Transverse colon (tissue), 4 donors: ENCODE data around the gene PPP2R5B. TPM values are rescaled to one million over a fixed set of nuclear protein-coding genes. Genes with fewer than 3 reads are reported as not detected.

Source experiments
- DNase-seq: peaks from one replicate; pipeline ENCODE4 v3.0.0-alpha.2; 2019
- H3K27ac ChIP-seq, 4 donors: fragments of 200-600 bp; sonication (generic); 2 replicates each; pipeline ENCODE4 v1.5.1; 2016 to 2018; ENCODE audit warnings: inconsistent platforms in 4 of 4
- H3K27me3 ChIP-seq: fragments of 200-600 bp; sonication (generic); 2 replicates; pipeline ENCODE4 v1.5.1; 2017; ENCODE audit warnings: inconsistent platforms
- H3K36me3 ChIP-seq, 4 donors: fragments of 200-600 bp; sonication (generic); 2 replicates each; pipeline ENCODE4 v1.5.1; 2017 to 2019; ENCODE audit warnings: inconsistent platforms in 4 of 4
- H3K4me1 ChIP-seq, 4 donors: fragments of 200-600 bp; sonication (generic); 2 replicates each; pipeline ENCODE4 v1.5.1; 2017 to 2020; ENCODE audit warnings: inconsistent platforms in 4 of 4
- H3K4me3 ChIP-seq, 4 donors: fragments of 200-600 bp; sonication (generic); 1 replicate in 1 of 4; 2 replicates in 3 of 4; pipeline versions ENCODE4 v1.5.1 to v1.6.1; 2017 to 2019; ENCODE audit warnings: inconsistent platforms in 4 of 4
- H3K9me3 ChIP-seq, 2 donors: fragments of 200-600 bp; sonication (generic); 2 replicates each; pipeline ENCODE4 v1.5.1; 2017 to 2019; ENCODE audit warnings: inconsistent platforms in 2 of 2
- EP300 ChIP-seq: sonication (generic); formaldehyde crosslinking; IDR thresholded peaks from one replicate; pipeline ENCODE4 v1.6.1; 2017; ENCODE audit warnings: antibody characterized with exemption, low read depth
- POLR2A ChIP-seq: fragments of 450-650 bp; IDR thresholded peaks from one replicate; pipeline ENCODE4 v1.6.1; 2016; ENCODE audit warnings: antibody characterized with exemption, mild to moderate bottlenecking, moderate library complexity
- POLR2AphosphoS5 ChIP-seq, 3 donors: sonication (generic); formaldehyde crosslinking; IDR thresholded peaks; one replicate each; pipeline ENCODE4 v1.6.1; 2016; ENCODE audit warnings: antibody characterized with exemption in 3 of 3
- WGBS, 2 donors: methylation state at CpG; one replicate each; pipeline ENCODE4 v1.1.5; 2018; ENCODE audit warnings: low coverage in 1 of 2; 5-methylcytosine and 5-hydroxymethylcytosine counted together
- in situ Hi-C, 4 donors: fragments of 200-750 bp; cut with MboI; loops; one replicate each; pipeline versions ENCODE4 v1.15.0 to v1.15.1; 2017; ENCODE audit warnings: low sequenced_read_pairs in 3 of 4, low pct_ligation_motif_present in 1 of 4, low pct_unique_long_range_greater_than_20kb in 1 of 4
- intact Hi-C: fragments of 100-400 bp; cut with DNase I; formaldehyde crosslinking; loops from one replicate; pipeline ENCODE4 v1.15.1; 2023; ENCODE audit warnings: low total_unique reads
- total RNA-seq, 4 donors: library from RNA; depleted of rRNA; stranded (reverse); fragments of >200 nt; gene quantifications; one replicate each; pipeline ENCODE4 v1.1.0, GENCODE V29; 2016
- TF ChIP-seq, protein P1 (sequence below), 5 experiments: fragments of 200-600 bp in 3 of 5; fragments of 450-650 bp in 2 of 5; sonication (generic) in 3 of 5; IDR thresholded peaks; 1 replicate in 2 of 5; 2 replicates in 3 of 5; pipeline ENCODE4 v1.5.1; 2016 to 2017; ENCODE audit warnings: antibody characterized with exemption in 5 of 5, inconsistent platforms in 3 of 5, mild to moderate bottlenecking in 2 of 5, moderate library complexity in 1 of 5

Gene PPP2R5B
- total RNA-seq, 4 donors from 2014 or later: 16.7 to 38.1 (median 26.8) TPM

DNA sequence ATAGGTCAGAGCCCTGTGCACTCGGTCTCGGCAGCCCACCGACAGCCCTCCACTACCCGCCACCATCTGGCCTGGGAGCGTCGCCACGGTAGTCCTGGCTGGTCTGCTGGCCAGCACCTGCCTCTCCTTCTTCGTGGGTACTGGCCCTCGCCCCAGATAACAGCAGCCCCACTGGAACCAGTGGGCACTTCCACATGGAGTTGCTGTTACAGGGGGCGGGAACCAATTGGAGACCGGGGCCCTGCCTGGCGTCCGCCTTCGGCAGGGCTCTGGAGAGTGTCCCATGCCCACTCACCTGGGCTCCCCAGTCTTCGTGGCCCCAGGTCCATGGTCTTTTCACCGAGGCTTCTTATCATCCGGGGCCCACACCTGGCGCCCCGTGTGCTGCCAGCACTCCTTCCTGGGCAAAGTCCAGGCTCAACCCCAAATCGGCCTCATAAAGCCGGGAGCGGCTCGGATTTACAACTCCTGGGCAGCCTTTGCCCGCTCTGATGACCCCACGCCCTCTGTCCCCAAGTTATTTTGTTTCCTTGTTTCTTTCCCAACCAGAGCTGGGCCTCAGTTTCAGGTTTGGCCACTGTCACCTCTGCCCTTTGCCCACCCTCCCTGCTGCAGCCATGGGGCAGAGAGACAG, 33.2 kb upstream of the PPP2R5B start:
- TF ChIP-seq, protein P1, sequence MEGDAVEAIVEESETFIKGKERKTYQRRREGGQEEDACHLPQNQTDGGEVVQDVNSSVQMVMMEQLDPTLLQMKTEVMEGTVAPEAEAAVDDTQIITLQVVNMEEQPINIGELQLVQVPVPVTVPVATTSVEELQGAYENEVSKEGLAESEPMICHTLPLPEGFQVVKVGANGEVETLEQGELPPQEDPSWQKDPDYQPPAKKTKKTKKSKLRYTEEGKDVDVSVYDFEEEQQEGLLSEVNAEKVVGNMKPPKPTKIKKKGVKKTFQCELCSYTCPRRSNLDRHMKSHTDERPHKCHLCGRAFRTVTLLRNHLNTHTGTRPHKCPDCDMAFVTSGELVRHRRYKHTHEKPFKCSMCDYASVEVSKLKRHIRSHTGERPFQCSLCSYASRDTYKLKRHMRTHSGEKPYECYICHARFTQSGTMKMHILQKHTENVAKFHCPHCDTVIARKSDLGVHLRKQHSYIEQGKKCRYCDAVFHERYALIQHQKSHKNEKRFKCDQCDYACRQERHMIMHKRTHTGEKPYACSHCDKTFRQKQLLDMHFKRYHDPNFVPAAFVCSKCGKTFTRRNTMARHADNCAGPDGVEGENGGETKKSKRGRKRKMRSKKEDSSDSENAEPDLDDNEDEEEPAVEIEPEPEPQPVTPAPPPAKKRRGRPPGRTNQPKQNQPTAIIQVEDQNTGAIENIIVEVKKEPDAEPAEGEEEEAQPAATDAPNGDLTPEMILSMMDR (IDR thresholded peaks at IDR 0.05): no peak
- TF ChIP-seq POLR2AphosphoS5 (IDR thresholded peaks at IDR 0.05): peak in 2 of 3 donors; percentile 73 to 85
- peak; percentile 72 for TF ChIP-seq POLR2A
- TF ChIP-seq EP300: peak; percentile 80
- Histone ChIP-seq H3K27me3 (no peaks in the 10 kb centered on the region), H3K4me3 (peak overlapping the region; percentile 21 to 72 (median 60)), H3K4me1 (peaks cover 20 to 38% (median 24%) of the 10 kb centered on the region in 4 donors), H3K9me3 (no peaks in the 10 kb centered on the region), H3K36me3 (peaks cover 0 to 3% (median 0%) of the 10 kb centered on the region in 4 donors), H3K27ac (peak overlapping the region; percentile 88 to 96 (median 94))
- in situ Hi-C loops: loop anchor here in 3 of 4 donors (5.0 to 10.0 kb wide), 2 partner anchors 44 to 47 kb away; partner anchors contain the start of gene CDC42BPG (in 1 of the 3)
- peak; percentile 87 for DNase-seq
- intact Hi-C loops: no loop called here
- 37 to 68% methylated on average over 6 to 25 of the region's 25 CpGs for WGBS, 2 donors

DNA sequence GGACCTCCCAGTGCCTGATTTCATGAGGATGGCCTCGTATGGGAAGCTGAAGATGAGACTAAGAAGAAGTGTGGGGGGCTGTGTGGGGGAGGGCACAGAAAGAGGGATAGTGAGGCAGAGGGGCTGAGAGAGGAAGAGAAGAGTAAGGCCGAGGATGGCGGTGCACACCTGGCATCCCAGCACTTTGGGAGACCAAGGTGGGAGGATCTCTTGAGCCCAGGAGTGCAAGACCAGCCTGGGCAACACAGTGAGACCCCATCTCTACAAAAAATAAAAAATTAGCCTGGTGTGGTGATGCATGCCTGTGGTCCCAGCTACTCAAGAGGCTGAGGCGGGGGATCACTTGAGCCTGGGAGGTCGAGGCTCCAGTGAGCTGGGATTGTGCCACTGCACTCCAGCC, 32.6 kb upstream of the PPP2R5B start:
- in situ Hi-C loops: loop anchor here in 3 of 4 donors (5.0 to 10.0 kb wide), 2 partner anchors 45 to 47 kb away; partner anchors contain the start of gene CDC42BPG (in 1 of the 3)
- intact Hi-C loops: no loop called here
- Histone ChIP-seq H3K4me3 (peak overlapping the region; percentile 21 to 72 (median 60)), H3K9me3 (no peaks in the 10 kb centered on the region), H3K27ac (peak overlapping the region; percentile 88 to 96 (median 94)), H3K4me1 (peaks cover 20 to 37% (median 24%) of the 10 kb centered on the region in 4 donors), H3K36me3 (peaks cover 0 to 3% (median 0%) of the 10 kb centered on the region in 4 donors), H3K27me3 (no peaks in the 10 kb centered on the region)
- TF ChIP-seq, protein P1 (IDR thresholded peaks at IDR 0.05): no peak
- TF ChIP-seq EP300 (no peak), POLR2AphosphoS5 (IDR thresholded peaks at IDR 0.05) (no peak), POLR2A (no peak)
- WGBS, 2 donors: 0 to 47% methylated on average over 1 to 5 of the region's 5 CpGs
- no peak for DNase-seq

DNA sequence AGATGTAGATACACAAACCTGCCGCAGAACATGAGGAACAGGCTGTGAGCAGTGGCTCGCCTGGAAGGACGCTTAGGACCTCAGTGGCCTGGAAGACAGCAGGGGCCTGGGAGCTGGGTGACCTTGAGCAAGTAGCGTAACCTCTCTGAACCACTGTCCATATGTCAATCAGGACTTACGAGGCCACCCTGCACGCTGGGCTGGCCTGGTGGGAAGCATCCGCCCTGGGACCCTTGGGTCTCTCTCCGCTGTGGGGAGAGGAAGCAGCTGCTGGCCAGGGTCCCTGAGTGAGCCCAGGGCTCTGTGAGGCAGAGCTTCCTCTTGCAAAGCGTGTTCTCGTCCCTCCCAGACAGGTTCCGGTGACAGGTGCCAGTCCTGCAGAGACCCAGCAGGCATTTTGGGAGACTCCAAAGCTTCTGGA, 32.1 kb upstream of the PPP2R5B start:
- 37 to 39% methylated on average over 2 to 11 of the region's 11 CpGs for WGBS, 2 donors
- DNase-seq: peak; percentile 39
- peak overlapping the region; percentile 21 to 72 (median 60) for H3K4me3 ChIP-seq
- peaks cover 0 to 4% (median 2%) of the 10 kb centered on the region in 4 donors for H3K36me3 ChIP-seq
- no peaks in the 10 kb centered on the region for H3K9me3 ChIP-seq
- peak overlapping the region; percentile 88 to 96 (median 94) for H3K27ac ChIP-seq
- intact Hi-C loops (no loop called here), in situ Hi-C loops (loop anchor here in 3 of 4 donors (5.0 to 10.0 kb wide), 2 partner anchors 45 to 48 kb away; partner anchors contain the start of gene CDC42BPG (in 1 of the 3))
- H3K27me3 ChIP-seq: no peaks in the 10 kb centered on the region
- TF ChIP-seq, protein P1 (IDR thresholded peaks at IDR 0.05): no peak
- TF ChIP-seq POLR2AphosphoS5 (IDR thresholded peaks at IDR 0.05): peak in 1 of 3 donors; percentile 66
- H3K4me1 ChIP-seq: peaks cover 19 to 31% (median 24%) of the 10 kb centered on the region in 4 donors

DNA sequence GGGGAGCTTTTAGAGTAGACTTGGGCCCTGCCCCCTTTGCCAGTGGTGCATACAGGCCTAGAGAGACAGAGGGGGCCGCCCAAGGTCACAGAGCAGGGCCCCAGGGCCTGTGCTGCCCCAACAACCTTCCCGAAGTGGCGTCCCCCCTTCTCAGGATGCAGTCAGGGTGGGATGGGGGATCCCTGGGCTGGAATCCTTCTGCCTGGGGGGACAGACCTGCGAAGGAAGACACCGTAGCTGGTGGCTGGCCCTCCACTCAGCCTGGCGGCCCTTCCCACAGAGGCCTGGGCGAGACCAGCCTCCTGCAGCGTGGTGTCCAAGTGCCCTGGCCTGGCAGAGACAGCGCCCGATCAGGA, 31.7 kb upstream of the PPP2R5B start:
- Histone ChIP-seq H3K27me3 (no peaks in the 10 kb centered on the region), H3K9me3 (no peaks in the 10 kb centered on the region), H3K4me1 (peaks cover 16 to 27% (median 21%) of the 10 kb centered on the region in 4 donors), H3K4me3 (peak overlapping the region; percentile 21 to 72 (median 60)), H3K27ac (peak overlapping the region; percentile 88 to 96 (median 94)), H3K36me3 (peaks cover 0 to 8% (median 2%) of the 10 kb centered on the region in 4 donors)
- TF ChIP-seq POLR2AphosphoS5 (IDR thresholded peaks at IDR 0.05): no peak
- TF ChIP-seq, protein P1 (IDR thresholded peaks at IDR 0.05): no peak
- intact Hi-C loops (no loop called here), in situ Hi-C loops (loop anchor here in 3 of 4 donors (5.0 to 10.0 kb wide), 2 partner anchors 46 to 48 kb away; partner anchors contain the start of gene CDC42BPG (in 1 of the 3))
- 55% methylated on average over 8 of the region's 10 CpGs; no CpG with 5 or more reads in 1 of the 2 donors for WGBS, 2 donors
- no peak for DNase-seq
